WTC11 (cell line): ENCODE results near the gene SLC51B. TPM values are rescaled to one million over a fixed set of nuclear protein-coding genes. Genes with fewer than 3 reads are reported as not detected.
"Not testable (repeated sequence)": the region's sequence is repeated elsewhere in the genome, so short reads cannot be mapped to it uniquely, and the experiment has no call there.

Experiments
- ATAC-seq: fragments of 200-7000 bp; cut with Tn5 transposase; 2 replicates; pipeline ENCODE4 v1.10.0; 2021; ENCODE audit warnings: mild to moderate bottlenecking, moderate library complexity
- CTCF ChIA-PET: fragments of 300-600 bp; sonication (Branson Sonifier 250); formaldehyde crosslinking; loops from one replicate; lab custom pipeline; 2021; ENCODE audit warnings: antibody characterized with exemption; lab: Charles Lee
- POLR2A ChIA-PET: fragments of 350-600 bp; sonication (Branson Sonifier 250); formaldehyde crosslinking; loops from one replicate; lab custom pipeline; 2021; ENCODE audit warnings: antibody characterized with exemption; lab: Charles Lee
- DNase-seq: peaks from one replicate; pipeline ENCODE4 v3.0.0; 2021; ENCODE audit warnings: low spot score
- H3K27ac Mint-ChIP-seq: 2 replicates; pipeline ENCODE4 v1.8.0; 2021; ENCODE audit warnings: mixed read lengths
- H3K27me3 Mint-ChIP-seq: 2 replicates; pipeline ENCODE4 v1.8.0; 2021; ENCODE audit warnings: low read depth, mild to moderate bottlenecking, moderate library complexity, mixed read lengths
- H3K36me3 Mint-ChIP-seq: 2 replicates; pipeline ENCODE4 v1.8.0; 2021; ENCODE audit warnings: mixed read lengths
- H3K4me1 Mint-ChIP-seq: 2 replicates; pipeline ENCODE4 v1.8.0; 2022; ENCODE audit warnings: mixed read lengths
- H3K4me3 Mint-ChIP-seq: 2 replicates; pipeline ENCODE4 v1.8.0; 2021; ENCODE audit warnings: mild to moderate bottlenecking, moderate library complexity, mixed read lengths
- H3K9me3 Mint-ChIP-seq: 2 replicates; pipeline ENCODE4 v1.8.0; 2021; ENCODE audit warnings: mixed read lengths
- ARID4B ChIP-seq: sonication (generic); formaldehyde crosslinking; IDR thresholded peaks from 2 replicates; pipeline ENCODE4 v1.8.0; 2023; ENCODE audit warnings: missing genetic modification reagents, mild to moderate bottlenecking, borderline replicate concordance
- ATF3 ChIP-seq: sonication (generic); formaldehyde crosslinking; conservative IDR thresholded peaks from 2 replicates; pipeline ENCODE4 v1.8.1; 2022; ENCODE audit warnings: mild to moderate bottlenecking, missing genetic modification reagents
- CREB1 ChIP-seq: sonication (generic); formaldehyde crosslinking; IDR thresholded peaks from 2 replicates; pipeline ENCODE4 v1.8.0; 2023; ENCODE audit warnings: mild to moderate bottlenecking, missing genetic modification reagents
- E2F1 ChIP-seq: sonication (generic); formaldehyde crosslinking; IDR thresholded peaks from 2 replicates; pipeline ENCODE4 v1.8.0; 2022; ENCODE audit warnings: mild to moderate bottlenecking, missing genetic modification reagents
- E2F4 ChIP-seq: sonication (generic); formaldehyde crosslinking; IDR thresholded peaks from 2 replicates; pipeline ENCODE4 v1.8.1; 2022; ENCODE audit warnings: low read depth, mild to moderate bottlenecking, moderate library complexity, missing genetic modification reagents, borderline replicate concordance
- FOXK1 ChIP-seq: sonication (generic); formaldehyde crosslinking; IDR thresholded peaks from 2 replicates; pipeline ENCODE4 v1.8.0; 2022; ENCODE audit warnings: mild to moderate bottlenecking, moderate library complexity, missing genetic modification reagents
- FOXP1 ChIP-seq: sonication (generic); formaldehyde crosslinking; IDR thresholded peaks from 2 replicates; pipeline ENCODE4 v1.8.0; 2022; ENCODE audit warnings: missing genetic modification reagents, mild to moderate bottlenecking, moderate library complexity, borderline replicate concordance
- FOXP4 ChIP-seq: sonication (generic); formaldehyde crosslinking; IDR thresholded peaks from 2 replicates; pipeline ENCODE4 v1.8.0; 2022; ENCODE audit warnings: mild to moderate bottlenecking, missing genetic modification reagents
- HMGA2 ChIP-seq: fragments of 250-450 bp; sonication (Bioruptor Pico); IDR thresholded peaks from 2 replicates; pipeline ENCODE4 v1.4.0; 2021; ENCODE audit warnings: mild to moderate bottlenecking, moderate library complexity
- MAX ChIP-seq: sonication (generic); formaldehyde crosslinking; IDR thresholded peaks from 2 replicates; pipeline ENCODE4 v1.8.0; 2022; ENCODE audit warnings: mild to moderate bottlenecking, missing genetic modification reagents
- MLX ChIP-seq: sonication (generic); formaldehyde crosslinking; IDR thresholded peaks from 2 replicates; pipeline ENCODE4 v1.8.1; 2023; ENCODE audit warnings: mild to moderate bottlenecking, missing genetic modification reagents, moderate library complexity
- NFYB ChIP-seq: sonication (generic); formaldehyde crosslinking; conservative IDR thresholded peaks from 2 replicates; pipeline ENCODE4 v1.8.0; 2022; ENCODE audit warnings: low read depth, missing genetic modification reagents
- OVOL2 ChIP-seq: fragments of 250-450 bp; sonication (Bioruptor Pico); IDR thresholded peaks from 2 replicates; pipeline ENCODE4 v1.9.0; 2021; ENCODE audit warnings: mild to moderate bottlenecking, borderline replicate concordance
- PREB ChIP-seq: sonication (generic); formaldehyde crosslinking; IDR thresholded peaks from 2 replicates; pipeline ENCODE4 v1.8.1; 2022; ENCODE audit warnings: mild to moderate bottlenecking, missing genetic modification reagents, moderate library complexity, borderline replicate concordance
- PRRX2 ChIP-seq: fragments of 250-450 bp; sonication (Bioruptor Pico); IDR thresholded peaks from 2 replicates; pipeline ENCODE4 v1.8.0; 2021; ENCODE audit warnings: mild to moderate bottlenecking
- RELA ChIP-seq: sonication (generic); formaldehyde crosslinking; IDR thresholded peaks from 2 replicates; pipeline ENCODE4 v1.8.1; 2022; ENCODE audit warnings: missing genetic modification reagents, mild to moderate bottlenecking, borderline replicate concordance
- SOX15 ChIP-seq: fragments of 250-450 bp; sonication (Bioruptor Pico); IDR thresholded peaks from 2 replicates; pipeline ENCODE4 v1.9.0; 2021; ENCODE audit warnings: mild to moderate bottlenecking
- STAT6 ChIP-seq: sonication (generic); formaldehyde crosslinking; conservative IDR thresholded peaks from 2 replicates; pipeline ENCODE4 v1.8.1; 2023; ENCODE audit warnings: mild to moderate bottlenecking, low read depth, missing genetic modification reagents, moderate library complexity
- ZNF263 ChIP-seq: sonication (generic); formaldehyde crosslinking; IDR thresholded peaks from 2 replicates; pipeline ENCODE4 v1.8.1; 2022; ENCODE audit warnings: low read depth, mild to moderate bottlenecking, moderate library complexity, missing genetic modification reagents
- total RNA-seq: library from RNA; stranded (reverse); gene quantifications from 3 replicates; pipeline ENCODE4 v1.2.3, GENCODE V29; 2021

SLC51B gene
- total RNA-seq, 1 experiment from 2014 or later = not detected

- peaks cover 4% of the 10 kb centered on the region; the same call in 1 of the 2 replicates for H3K36me3 Mint-ChIP-seq
- POLR2A ChIA-PET = no interaction called here
- peaks cover 19% of the 10 kb centered on the region for H3K4me1 Mint-ChIP-seq
- no peak for TF ChIP-seq FOXK1 (CRISPR knock-in tag)
- no peak for TF ChIP-seq SOX15 (CRISPR knock-in tag)
- TF ChIP-seq FOXP1 (CRISPR knock-in tag) = no peak
- no peak for TF ChIP-seq PREB (CRISPR knock-in tag)
- no peak for TF ChIP-seq OVOL2
- no peak for TF ChIP-seq MLX (CRISPR knock-in tag)
- TF ChIP-seq E2F4 (CRISPR knock-in tag) = no peak
- TF ChIP-seq PRRX2 = no peak
- no peak for TF ChIP-seq RELA (CRISPR knock-in tag)
- no peak for TF ChIP-seq STAT6
- TF ChIP-seq HMGA2 (CRISPR knock-in tag) = no peak
- no peak for TF ChIP-seq CREB1 (CRISPR knock-in tag)
- no peak for TF ChIP-seq NFYB
- no peak for TF ChIP-seq ARID4B (CRISPR knock-in tag)
- no peak for TF ChIP-seq ATF3
- no peak for TF ChIP-seq FOXP4 (CRISPR knock-in tag)
- TF ChIP-seq MAX (CRISPR knock-in tag) = no peak
- TF ChIP-seq ZNF263 = no peak
- TF ChIP-seq E2F1 (CRISPR knock-in tag) = no peak
- TF ChIP-seq, all 79 proteins: peak for 0
- H3K27me3 Mint-ChIP-seq = peaks cover 14% of the 10 kb centered on the region
- CTCF ChIA-PET = interaction anchor here (1.1 kb wide), 1 partner anchor 14 kb away, joined by 3 read pairs; no protein-coding TSS in a partner anchor
- H3K27ac Mint-ChIP-seq = no peak overlapping the region
- no peak overlapping the region for H3K4me3 Mint-ChIP-seq
- DNase-seq (no peak), ATAC-seq (no peak)
- H3K9me3 Mint-ChIP-seq = peaks cover 11% of the 10 kb centered on the region
These were observed 27.4 kb downstream of the SLC51B start for GRCh38 chr15:65072617-65073016.

- H3K4me3 Mint-ChIP-seq, H3K36me3 Mint-ChIP-seq, DNase-seq, H3K27ac Mint-ChIP-seq, POLR2A ChIA-PET, ATAC-seq: not testable (repeated sequence)
- Mint-ChIP-seq H3K27me3 (peaks cover 12% of the 10 kb centered on the region), H3K4me1 (peaks cover 23% of the 10 kb centered on the region), H3K9me3 (peaks cover 11% of the 10 kb centered on the region)
- CTCF ChIA-PET = interaction anchor here (1.3 to 1.4 kb wide), 2 partner anchors 12 to 21 kb away, joined by 4 to 8 read pairs; no protein-coding TSS in a partner anchor
These were observed 29.8 kb downstream of the SLC51B start for GRCh38 chr15:65074946-65075345.
